KOPT-K1 (cell line): Measurements from ENCODE around the gene EHD1.
"Not testable (repeated sequence)": the region's sequence is repeated elsewhere in the genome, so short reads cannot be mapped to it uniquely, and the experiment has no call there.

ENCODE experiments used
- H3K27ac ChIP-seq: fragments of 200-600 bp; sonication (generic); 2 replicates; pipeline ENCODE4 v1.5.1; 2016; ENCODE audit warnings: antibody characterized with exemption, mild to moderate bottlenecking, low read depth, low read length; ENCODE audit not compliant: poor library complexity, severe bottlenecking
- H3K36me3 ChIP-seq: fragments of 200-600 bp; sonication (generic); 2 replicates; pipeline ENCODE4 v1.5.1; 2017; ENCODE audit warnings: antibody characterized with exemption, mild to moderate bottlenecking, low read length, moderate library complexity; ENCODE audit not compliant: insufficient read depth
- H3K9me3 ChIP-seq: fragments of 200-600 bp; sonication (generic); 2 replicates; pipeline ENCODE4 v1.5.1; 2017; ENCODE audit warnings: antibody characterized with exemption, low read length, mild to moderate bottlenecking; ENCODE audit not compliant: insufficient read depth, poor library complexity, severe bottlenecking

Gene EHD1

GRCh38 chr11:64852804-64853509 is 25.5 kb downstream of the EHD1 start:
- H3K9me3 ChIP-seq = no peaks in the 10 kb centered on the region
- H3K36me3 ChIP-seq = peaks cover 50% of the 10 kb centered on the region
- peak overlapping the region; percentile 66 for H3K27ac ChIP-seq

- Histone ChIP-seq H3K27ac (peak overlapping the region; percentile 66), H3K36me3 (peaks cover 42% of the 10 kb centered on the region)
Observed at GRCh38 chr11:64851831-64852351, 26.5 kb downstream of the EHD1 start.

GRCh38 chr11:64850979-64851567 is 27.3 kb downstream of the EHD1 start:
- Histone ChIP-seq H3K27ac (peak overlapping the region; percentile 66), H3K36me3 (peaks cover 33% of the 10 kb centered on the region), H3K9me3 (no peaks in the 10 kb centered on the region)

More at GRCh38 chr11:64851831-64852351, 26.5 kb downstream of the EHD1 start:
- H3K9me3 ChIP-seq = no peaks in the 10 kb centered on the region

GRCh38 chr11:64849598-64850356 is 28.6 kb downstream of the EHD1 start:
- Histone ChIP-seq H3K36me3 (peaks cover 24% of the 10 kb centered on the region), H3K9me3 (no peaks in the 10 kb centered on the region), H3K27ac (peak overlapping the region; percentile 53)

GRCh38 chr11:64848826-64849597 is 29.4 kb downstream of the EHD1 start:
- H3K9me3 ChIP-seq = no peaks in the 10 kb centered on the region
- peak overlapping the region; percentile 53 for H3K27ac ChIP-seq
- H3K36me3 ChIP-seq = peaks cover 16% of the 10 kb centered on the region; the same call in 1 of the 2 replicates

- Histone ChIP-seq H3K27ac (peak overlapping the region; percentile 53), H3K9me3 (no peaks in the 10 kb centered on the region), H3K36me3 (peaks cover 9% of the 10 kb centered on the region; the same call in 1 of the 2 replicates)
Observed at GRCh38 chr11:64848214-64848825, 30.1 kb downstream of the EHD1 start.

GRCh38 chr11:64846998-64847666 is 31.3 kb downstream of the EHD1 start:
- Histone ChIP-seq H3K36me3 (no peaks in the 10 kb centered on the region), H3K9me3 (no peaks in the 10 kb centered on the region), H3K27ac (no peak overlapping the region)

GRCh38 chr11:64845776-64846129 is 32.7 kb downstream of the EHD1 start:
- H3K27ac ChIP-seq, H3K9me3 ChIP-seq, H3K36me3 ChIP-seq: not testable (repeated sequence)

- H3K27ac ChIP-seq = peak overlapping the region; percentile 45
- no peaks in the 10 kb centered on the region for H3K36me3 ChIP-seq
- no peaks in the 10 kb centered on the region for H3K9me3 ChIP-seq
Observed at GRCh38 chr11:64845129-64845775, 33.2 kb downstream of the EHD1 start.

GRCh38 chr11:64844330-64845128 is 33.9 kb downstream of the EHD1 start, which contains the start of gene CDC42BPG:
CDC42BPG (minus strand) TSS chr11:64844653; CDS start chr11:64844569, 84 bp downstream.
- Histone ChIP-seq H3K27ac (peak within 1 kb of the TSS; percentile 45), H3K36me3 (no peaks in the 10 kb centered on the region), H3K9me3 (no peaks in the 10 kb centered on the region)

- no peak overlapping the region for H3K27ac ChIP-seq
- H3K36me3 ChIP-seq = no peaks in the 10 kb centered on the region
- H3K9me3 ChIP-seq = no peaks in the 10 kb centered on the region
Observed at GRCh38 chr11:64843686-64844329, 34.6 kb downstream of the EHD1 start.

GRCh38 chr11:64842851-64843685 is 35.4 kb downstream of the EHD1 start:
- Histone ChIP-seq H3K27ac (no peak overlapping the region), H3K9me3 (no peaks in the 10 kb centered on the region), H3K36me3 (no peaks in the 10 kb centered on the region)
